GM21447 (cell line): ENCODE data around the gene DDN.

Experiments used
- ATAC-seq: cut with Tn5 transposase; IDR thresholded peaks from one replicate; pipeline ENCODE4 v1.9.1; 2021; ENCODE audit not compliant: unreplicated experiment

DDN gene

DNA sequence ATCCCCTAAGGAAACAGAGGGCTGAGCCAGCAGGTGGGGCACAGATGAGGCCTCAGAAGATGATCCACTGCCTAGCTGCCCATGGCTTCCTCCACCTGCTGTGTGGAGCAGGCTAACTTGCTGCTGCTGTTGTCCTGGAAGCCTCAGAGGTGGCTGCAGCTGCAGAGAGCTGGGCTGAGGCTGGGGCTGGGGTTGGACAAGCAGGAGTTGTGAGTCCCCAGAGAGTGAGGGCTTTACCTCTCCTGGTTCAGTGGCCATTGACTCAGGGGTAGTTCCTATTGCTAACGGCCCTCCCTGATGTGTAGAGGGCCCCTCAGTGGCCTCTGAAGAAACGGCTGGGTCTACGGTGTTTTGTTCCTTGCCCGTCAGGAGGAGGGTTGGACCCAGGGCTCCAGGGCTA, 33.1 kb upstream of the DDN start:
- ATAC-seq = no peak

DNA sequence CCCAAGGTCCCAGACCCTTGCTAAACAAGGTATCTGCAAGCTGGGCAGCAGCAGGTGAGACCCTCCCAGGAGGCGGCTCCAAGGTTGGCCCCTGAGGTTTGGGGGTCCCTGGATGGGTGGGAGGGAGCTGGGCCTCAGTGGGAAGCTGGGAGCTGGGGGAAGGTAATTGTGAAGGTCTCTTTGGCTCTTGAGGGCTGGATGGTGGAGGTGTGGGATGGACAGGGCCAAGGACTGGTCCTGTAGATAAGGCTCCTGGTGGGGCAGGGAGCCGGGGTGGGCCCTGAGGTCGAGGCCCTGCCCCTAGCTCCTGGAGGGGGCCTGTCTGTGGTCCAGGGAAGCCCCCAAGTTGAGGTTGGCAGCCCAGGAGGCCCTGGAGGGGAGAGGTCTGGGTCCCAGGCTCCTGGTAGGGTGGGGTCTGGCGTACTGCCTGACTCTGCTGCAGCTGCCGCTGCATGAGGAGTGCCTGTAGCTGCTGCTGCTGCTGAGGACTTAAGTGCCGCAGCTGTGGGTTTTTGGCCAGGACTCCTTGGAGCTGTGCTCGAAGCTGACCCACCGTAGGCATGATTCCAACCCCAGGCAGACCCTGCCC, 32.5 kb upstream of the DDN start:
- ATAC-seq = no peak

DNA sequence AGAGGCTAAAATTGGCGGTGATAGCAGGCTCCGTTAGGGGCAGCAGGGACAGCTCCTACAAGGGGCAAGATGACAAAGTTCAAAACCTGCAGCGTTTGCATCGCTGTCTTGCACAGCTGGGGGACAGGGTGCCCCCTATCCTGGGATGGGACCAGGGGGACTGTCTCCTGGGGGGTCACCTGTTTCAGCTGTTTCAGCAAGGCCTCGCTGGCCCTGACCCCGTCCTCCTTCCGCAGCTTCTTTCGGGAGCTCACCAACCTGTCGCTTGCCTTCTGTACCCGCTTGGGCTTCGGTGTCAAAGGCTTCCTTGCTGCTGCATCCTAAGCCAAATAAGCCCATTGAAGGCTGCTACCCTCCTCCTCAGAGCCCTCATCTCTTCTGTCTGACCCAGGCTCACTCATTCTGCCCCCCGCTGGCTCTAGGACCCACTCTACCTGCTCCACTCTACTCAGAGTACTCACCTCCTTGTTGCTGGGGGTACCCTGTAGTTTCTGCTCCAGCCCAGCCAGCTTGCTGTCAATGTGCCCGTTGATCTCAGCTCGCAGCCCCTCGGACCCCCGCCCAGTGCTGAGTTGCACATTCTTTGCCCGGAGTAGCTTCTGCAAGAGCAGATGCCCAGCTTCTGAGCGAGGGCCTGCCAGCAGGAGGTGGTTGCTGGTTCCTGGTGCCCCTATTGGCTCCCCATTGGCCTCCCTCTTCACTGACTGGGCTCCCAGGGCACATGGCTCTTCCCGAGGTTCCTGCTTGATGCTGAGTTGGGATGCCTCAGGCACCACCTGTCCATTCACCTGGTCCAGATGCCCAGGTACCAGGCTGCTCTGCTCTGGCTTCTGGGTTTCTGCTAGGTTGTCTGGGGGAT, 31.8 kb upstream of the DDN start:
- ATAC-seq = no peak

DNA sequence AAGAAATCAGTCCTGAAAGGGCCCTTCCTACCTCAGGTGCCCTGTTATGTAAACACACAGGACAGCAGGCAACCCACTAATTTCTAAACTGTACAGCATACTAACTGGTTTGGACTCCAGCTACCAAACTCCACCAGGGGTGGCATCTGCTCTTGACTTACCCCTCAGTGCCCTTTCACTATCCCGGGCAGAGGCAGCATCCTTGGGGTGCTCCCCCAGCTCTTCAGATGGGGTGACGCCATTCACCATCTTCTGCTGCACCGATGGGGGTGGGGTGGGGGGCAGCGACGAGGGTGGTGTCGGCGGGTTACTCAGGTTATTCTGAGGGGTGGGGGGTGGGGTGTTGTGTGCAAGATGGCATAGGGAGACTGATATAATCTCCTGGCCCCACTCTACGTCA, 30.9 kb upstream of the DDN start:
- ATAC-seq = no peak

DNA sequence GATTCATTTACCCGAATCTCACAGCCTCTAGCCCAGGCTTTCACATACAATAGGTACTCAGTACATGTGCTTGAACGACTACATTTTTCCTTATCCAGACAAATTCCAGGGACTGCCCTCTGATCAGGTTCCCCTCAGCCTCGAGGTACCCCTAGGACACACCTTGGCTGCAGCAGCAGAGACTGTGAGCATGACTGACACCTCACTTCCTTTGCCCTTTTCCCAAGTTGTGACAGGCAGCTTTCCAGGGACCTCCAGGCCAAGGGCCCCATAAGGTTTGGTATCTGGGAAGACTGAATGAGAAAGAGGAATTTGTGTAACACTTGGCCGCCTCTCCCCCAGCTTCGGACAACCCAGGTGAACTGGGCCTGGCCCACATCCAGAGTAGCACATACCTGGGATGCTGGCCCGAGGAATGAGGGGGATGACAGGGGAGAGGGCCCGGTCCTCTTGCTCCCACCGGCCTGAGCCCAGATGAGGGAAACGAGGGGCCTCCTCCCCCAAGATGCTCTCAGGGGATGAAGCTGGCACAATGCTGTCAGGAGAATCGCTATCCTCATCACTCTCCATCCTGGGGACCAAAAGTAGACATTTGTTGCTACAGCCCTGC, 29.6 kb upstream of the DDN start:
- ATAC-seq = no peak

DNA sequence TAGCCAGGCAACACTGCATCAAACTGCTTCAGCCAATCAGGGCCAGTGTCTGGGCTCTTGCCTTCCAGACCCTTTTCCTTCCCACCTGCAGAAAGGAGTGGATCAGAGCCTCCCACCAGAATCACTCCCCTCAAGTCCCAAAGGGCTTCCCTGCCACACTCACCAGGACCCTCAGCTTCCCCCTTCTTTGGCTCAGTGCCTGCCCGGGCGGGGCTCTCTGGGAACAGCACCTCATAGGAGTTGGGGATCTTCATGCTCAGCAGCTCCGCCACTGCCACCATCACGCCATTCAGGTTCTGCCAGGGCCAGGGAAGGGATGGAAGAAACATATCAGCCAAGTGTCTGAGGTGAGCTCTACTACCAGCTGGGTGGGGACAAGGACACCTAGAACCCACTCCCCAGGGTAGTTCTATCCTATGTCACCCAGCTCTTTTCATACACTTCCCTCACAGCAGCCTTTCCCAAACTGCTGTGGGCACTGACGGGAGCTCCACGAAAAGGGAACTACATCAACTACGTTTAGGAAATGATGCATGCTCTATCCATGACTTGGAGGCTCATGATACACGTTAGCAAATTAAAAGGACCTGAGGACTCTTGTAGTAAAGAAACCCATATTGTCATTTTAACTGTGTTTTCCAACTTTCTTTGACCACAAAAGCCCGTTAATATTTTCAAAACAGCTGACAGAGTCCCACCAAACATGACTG, 28.8 kb upstream of the DDN start:
- no peak for ATAC-seq

DNA sequence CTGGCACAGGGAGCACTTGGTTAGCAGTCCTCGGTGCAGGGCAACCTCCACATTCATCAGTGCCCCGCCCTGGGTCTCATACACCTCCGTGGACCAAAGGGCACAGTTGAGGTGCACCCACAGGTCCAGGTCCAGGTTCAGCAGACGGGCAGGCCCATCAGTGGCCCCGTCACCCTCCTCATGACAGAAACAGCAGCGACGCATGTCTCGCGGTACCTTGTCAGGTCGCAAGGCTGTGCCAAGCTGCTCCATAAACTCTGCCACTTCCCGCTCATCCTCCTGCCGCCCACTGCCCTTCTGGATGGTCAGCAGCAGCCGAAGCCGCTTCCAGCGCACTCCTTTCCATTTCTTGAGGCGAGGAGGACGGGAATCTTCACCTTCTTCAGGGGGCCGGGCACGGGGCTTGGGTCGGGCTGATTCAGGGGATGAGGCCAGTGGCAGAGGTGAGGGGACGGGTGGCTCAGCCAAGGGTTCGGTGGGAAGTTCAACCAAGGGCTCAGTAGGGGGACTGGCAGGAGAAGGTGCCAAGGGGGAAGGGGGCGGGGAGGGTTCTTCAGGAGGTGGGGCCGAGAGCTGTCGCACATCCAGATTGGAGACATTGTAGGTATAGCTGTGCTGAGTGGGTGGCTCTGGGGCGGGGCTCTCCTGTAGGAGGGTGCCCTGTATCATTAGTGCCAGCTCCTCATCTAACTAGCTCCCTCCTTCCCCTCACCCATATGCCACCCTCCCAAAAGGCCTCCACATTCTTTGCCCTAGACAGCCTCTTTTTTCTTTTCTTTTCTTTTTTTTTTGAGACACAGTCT, 27.7 kb upstream of the DDN start:
- ATAC-seq = no peak

DNA sequence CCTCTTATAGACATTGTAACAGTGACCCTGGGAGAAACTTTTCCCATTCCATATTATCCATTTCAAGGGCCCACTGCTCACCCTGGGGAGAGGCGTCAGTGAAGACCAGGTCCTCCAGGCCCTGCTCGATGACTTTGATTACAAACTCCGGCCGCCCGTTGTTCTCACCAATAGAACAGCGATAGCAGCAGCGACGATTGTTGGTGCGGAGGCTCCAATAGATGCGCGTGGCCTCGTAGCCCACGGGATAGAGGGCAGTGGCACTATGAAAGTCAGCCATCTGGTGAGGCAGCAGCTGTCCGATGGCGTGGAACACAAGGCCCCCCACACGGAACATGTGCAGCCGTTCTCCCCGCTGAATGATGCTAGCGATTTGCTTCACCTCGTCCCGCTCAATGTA, 26.9 kb upstream of the DDN start:
- ATAC-seq = no peak

DNA sequence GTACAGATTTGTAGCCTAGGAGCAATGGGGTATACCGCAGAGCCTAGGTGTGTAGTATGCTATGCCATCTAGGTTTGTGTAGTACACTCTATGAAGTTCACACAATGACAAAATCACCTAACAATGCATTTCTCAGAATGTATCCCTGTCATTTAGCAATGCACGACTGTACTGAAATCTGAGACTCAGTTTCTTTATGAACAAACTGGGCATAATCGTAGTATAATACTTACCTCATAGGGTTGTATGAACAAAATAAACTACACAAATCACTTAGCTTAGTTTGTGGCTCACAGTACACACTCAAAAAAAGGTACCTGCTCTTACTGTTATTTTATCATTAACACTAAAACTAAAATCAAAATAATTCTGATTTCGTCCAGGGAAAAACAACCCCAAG, 26.3 kb upstream of the DDN start:
- ATAC-seq = no peak

DNA sequence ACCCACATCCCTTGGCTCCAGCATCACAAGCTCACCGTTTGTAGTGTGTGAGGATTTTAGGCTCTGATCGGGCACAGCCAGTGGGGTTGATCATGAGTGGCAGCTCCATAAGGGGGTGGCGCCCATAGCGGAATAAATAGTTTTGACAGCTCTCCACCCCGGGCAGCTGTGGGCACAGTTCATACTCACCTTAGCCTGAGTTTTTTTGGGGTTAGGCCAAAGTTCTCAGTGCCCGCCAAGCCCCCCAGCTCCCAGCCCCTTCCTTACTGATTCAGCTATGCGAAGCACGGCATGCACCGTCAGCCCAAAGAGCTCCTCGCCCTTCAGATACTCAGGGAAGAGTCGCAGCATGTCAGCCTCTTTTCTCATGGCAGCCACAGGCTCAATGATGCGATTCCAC, 25.4 kb upstream of the DDN start:
- ATAC-seq = no peak

DNA sequence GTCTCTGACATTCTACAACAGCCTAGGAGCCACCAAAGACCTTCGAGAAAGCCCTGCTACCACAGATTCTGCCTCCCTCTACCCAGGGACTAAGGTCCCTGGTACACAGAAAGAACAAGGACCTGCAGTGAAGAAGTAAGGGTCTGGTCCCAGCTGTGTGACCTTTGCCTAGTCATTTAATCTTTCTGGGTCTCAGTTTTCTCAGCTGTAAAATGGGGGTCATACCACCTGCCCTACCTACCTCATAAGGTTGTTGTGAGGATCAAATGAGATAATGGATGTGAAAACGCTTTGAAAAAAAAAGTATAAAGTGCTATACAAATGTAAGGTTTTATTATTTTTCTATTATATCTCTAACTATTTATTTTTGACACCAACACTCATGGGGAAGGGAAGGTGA, 24.6 kb upstream of the DDN start:
- ATAC-seq = no peak

DNA sequence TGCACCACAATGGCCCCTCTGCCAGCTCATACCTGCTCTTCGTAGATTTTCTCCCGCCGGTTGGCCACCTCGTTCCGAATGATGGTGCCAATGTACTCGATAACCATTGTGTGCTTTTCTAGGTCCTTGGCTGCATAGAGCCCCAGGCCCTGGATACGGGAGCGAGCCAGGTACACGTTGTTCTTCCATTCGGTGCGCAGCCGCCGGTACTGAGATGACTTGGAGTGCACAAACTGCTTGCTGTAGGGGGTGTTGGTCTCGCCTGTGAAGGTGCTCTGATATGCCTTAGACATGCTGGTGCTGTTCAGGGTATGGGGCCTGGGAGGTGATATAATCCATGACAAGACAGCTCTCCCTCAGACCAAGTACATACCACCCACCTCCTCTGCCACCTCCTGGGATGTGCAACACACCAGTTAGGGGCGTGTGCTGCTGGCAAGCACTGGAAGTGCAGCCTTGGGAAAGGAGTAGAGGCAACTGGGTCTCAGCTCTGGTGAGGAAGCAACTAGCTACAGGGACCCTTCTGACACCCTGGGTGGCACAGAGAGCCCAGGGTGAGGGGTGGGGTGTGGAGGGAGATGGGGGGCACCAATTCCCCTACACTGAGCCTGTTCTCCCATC, 23.5 kb upstream of the DDN start:
- ATAC-seq = no peak

DNA sequence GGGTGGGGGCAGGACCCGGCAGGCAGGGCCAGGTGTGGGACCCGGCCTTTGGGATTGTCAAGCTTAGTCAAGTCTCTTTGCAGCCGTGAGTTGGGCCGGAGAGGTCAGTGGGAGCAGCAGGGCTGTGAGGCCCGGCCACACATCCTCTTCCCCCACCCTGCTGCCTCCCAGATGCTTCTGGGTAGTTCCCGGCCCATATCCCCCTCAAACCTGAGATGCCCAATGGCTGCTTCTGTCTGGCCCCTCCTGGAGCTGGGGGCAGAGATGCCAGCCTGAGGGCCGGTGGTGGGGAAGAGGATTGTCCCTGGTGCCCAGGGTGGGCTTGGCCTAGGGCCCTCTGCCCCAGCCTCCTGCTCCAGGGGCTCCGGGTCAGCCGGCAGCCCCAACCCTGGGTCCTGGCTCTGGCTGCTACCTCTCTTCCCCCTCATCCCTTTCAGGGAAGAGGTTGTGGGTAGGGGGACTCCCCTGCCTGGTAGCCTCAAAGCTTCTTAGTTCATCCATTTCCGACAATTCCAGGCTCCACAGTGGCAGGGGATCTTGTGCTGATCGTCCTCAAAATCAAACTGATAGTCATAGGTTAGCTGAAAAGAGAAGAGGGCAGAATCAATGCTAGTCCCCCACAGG, 22.2 kb upstream of the DDN start:
- no peak for ATAC-seq

DNA sequence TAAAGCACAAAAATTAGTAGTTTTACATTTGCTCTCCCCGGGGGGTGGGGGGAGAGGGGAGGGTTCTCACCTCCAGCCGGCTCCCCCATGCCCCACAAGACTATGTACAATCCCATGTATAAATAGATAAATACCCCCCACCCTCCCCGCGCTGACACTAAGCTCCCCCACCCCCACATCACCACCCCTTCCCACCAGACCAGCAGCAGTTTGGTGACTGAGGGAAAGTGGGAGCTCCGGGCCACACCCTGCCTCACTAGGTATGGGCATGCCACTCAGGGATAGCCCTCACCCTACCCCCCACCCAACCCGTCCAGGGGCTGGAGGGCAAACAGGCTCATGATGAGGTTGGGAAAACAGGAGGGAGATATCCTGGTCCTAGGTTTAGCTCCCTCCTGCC, 21.3 kb upstream of the DDN start:
- no peak for ATAC-seq

DNA sequence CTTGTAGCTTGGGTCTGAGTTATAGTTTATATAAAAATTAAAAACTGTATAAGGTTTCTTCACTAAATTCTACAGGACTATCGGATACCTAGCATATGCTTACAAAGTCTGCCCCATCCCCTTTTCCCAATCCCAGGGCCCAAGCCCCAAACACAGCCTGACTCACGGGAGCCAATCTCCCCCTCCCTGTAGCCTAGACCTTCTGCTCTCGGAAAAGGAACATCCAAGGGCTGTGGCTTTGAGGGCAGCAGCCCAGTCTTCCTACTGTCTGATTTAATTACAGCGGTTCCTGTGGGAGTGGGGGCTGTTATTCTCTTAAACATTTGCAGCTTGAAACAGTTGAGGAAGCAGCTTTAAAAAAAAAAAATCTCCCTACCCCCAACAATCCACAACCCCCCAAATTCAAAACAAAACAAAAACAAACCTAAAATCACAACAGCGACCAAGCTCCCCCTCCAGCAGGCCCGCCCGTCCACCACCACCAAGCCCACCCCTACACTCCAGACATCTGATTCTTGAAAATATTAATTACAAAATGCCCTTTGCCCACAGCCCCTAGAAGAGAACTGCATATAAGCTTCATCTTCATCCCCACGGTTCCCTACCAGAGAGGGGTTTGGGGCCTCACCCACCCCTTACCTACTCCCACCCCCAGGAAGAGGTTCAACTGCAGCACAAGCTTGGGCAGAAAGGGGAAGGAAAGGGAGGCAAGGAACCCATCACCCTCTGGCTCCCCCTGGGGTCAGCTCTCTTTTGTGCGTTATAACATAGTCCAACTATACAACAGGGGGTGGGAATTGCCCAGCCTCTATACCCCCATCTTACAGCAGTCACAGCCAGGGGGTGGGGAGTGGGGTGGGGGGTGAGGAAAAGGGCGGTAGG, 20.5 kb upstream of the DDN start:
- no peak for ATAC-seq

DNA sequence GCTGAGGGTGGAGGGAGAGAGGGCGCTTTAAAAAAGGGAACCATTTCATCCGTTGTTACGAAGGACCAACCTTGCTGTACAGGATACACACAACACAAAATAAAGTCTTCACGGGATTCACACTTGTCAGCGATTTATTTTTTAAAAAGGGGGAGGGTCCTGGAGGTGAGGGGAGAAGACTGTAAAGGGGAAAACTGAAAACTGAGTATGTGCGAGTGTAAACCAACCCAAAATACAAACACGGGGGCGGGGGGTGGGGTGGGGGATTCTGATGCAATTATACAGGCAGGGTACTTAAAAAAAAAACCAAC, 19.9 kb upstream of the DDN start:
- ATAC-seq = peak; percentile 14

DNA sequence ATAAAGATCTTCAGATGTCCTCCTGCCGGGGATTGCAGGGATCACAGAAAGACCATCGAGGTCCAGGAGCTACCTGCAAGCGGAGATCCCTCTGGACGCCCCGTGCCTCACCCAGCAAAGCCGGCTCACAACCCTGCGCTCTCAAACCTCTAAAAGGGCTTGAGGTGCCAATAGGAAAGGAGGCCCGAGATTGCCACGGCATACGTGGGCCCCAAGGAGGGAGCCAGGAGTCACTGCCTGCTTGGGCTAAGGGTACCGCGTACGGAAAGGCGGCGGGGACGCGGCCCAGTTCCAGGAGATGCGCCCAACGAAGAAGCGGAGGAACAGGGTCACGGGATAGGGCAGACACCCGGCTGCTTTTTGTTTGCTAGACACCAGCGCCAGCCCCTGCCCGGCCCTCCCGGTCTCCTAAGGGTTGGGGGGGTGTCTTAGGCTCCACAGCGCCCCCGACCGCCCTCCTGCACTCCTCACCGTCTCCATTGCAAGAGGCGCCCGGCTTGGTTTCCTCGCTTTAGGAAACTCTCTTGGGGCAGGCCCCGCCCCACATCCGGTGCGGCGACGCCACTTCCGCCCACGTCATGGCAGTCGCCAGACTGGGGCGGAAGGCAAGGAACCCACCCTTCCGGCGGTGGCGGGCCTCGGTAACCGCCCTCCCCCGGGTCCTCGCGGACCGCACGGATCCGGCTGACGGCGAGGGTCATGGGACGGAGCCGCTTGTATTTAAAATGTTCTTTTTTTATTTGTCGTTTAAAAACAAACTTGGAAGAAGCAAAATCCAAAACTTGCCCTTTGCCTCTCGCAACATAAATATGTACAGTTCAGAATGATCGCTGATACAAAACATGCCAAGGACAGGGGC, 19.3 kb upstream of the DDN start, which contains the start of gene PRKAG1:
TSS of gene PRKAG1 (minus strand) at position 516 of the 859 bp plus-strand sequence. CDS start at position 480, 36 bp downstream.
- peak; percentile 82 for ATAC-seq

DNA sequence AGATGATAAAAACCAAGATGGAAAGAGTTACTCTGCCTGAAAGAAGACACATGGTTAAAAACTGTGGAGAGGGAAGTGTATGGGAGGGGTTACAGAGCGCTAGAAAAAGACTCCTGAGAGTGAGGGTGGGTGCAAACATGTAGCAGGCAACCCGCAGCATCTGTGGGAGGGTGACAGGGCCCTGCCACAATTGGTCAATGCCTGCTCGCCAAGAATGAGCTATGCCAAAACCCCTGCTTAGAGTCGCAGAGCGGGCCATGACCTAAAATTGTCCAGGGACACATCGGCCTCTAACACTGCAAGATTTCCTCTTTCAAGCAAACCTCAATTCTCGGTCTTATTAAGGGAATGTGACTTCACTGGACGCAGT, 18.7 kb upstream of the DDN start:
- ATAC-seq = peak; percentile 18
